Stimulated activated CD4-positive, alpha-beta T cell treated with anti-CD3 and anti-CD28 coated beads, Interleukin-1b, Interleukin-23, amount 100 ng/mL, for 48 hours (primary cell): Measurements from ENCODE around the gene STIMATE.

Source experiments
- DNase-seq: peaks from one replicate; pipeline ENCODE4 v3.0.0-alpha.2; 2020

Gene STIMATE

GRCh38 chr3:52788890-52789745, 108.2 kb downstream of the STIMATE start:
- no peak for DNase-seq

- no peak for DNase-seq
Measured at GRCh38 chr3:52787672-52788625, 109.4 kb downstream of the STIMATE start.

GRCh38 chr3:52787246-52787645, 110.1 kb downstream of the STIMATE start:
- DNase-seq: no peak
